Thoracic aorta (tissue), 2 donors: ENCODE results near the gene ETNK2. TPM values are rescaled to one million over a fixed set of nuclear protein-coding genes. Genes with fewer than 3 reads are reported as not detected.
A peak's percentile ranks its signal among the peaks of the same experiment; 100 is the strongest.
"Not testable (repeated sequence)": the region's sequence is repeated elsewhere in the genome, so short reads cannot be mapped to it uniquely, and the experiment has no call there.

Source experiments
- ATAC-seq: fragments of 150-250 bp; one replicate; pipeline ENCODE4 v1.8.0; 2017; ENCODE audit warnings: low read depth; ENCODE audit not compliant: insufficient number of reproducible peaks, low FRiP score
- DNase-seq: peaks from one replicate; pipeline ENCODE4 v3.0.0-alpha.2; 2020; ENCODE audit warnings: low spot score
- H3K27ac ChIP-seq, 2 donors: fragments of 200-600 bp; sonication (generic); 1 replicate in 1 of 2; 2 replicates in 1 of 2; pipeline ENCODE4 v1.5.1; 2016; ENCODE audit warnings: mild to moderate bottlenecking in 2 of 2, moderate library complexity in 2 of 2
- H3K27me3 ChIP-seq: fragments of 200-600 bp; sonication (generic); replicated peaks from 2 replicates; pipeline ENCODE4 v1.6.0; 2016; ENCODE audit warnings: mild to moderate bottlenecking; ENCODE audit not compliant: insufficient read depth
- H3K36me3 ChIP-seq: fragments of 200-600 bp; sonication (generic); one replicate; pipeline ENCODE4 v1.5.1; 2016
- H3K4me1 ChIP-seq, 2 donors: fragments of 200-600 bp; sonication (generic); 1 replicate in 1 of 2; 2 replicates in 1 of 2; pipeline versions ENCODE4 v1.5.1 to v1.6.0; 2016; ENCODE audit warnings: low read depth in 2 of 2, mild to moderate bottlenecking in 1 of 2; ENCODE audit not compliant: control insufficient read depth in 1 of 2
- H3K4me3 ChIP-seq: fragments of 200-600 bp; sonication (generic); 2 replicates; pipeline ENCODE4 v1.5.1; 2016; ENCODE audit warnings: mild to moderate bottlenecking
- H3K9me3 ChIP-seq: fragments of 200-600 bp; sonication (generic); 2 replicates; pipeline ENCODE4 v1.5.1; 2016
- total RNA-seq, 2 donors: library from RNA; depleted of rRNA; stranded (reverse); fragments of >200 nt; gene quantifications; one replicate each; pipeline versions ENCODE4 v1.1.0 to v1.2.3, GENCODE V29; 2016
- TF ChIP-seq, protein P1 (sequence below): fragments of 200-600 bp; sonication (generic); IDR thresholded peaks from one replicate; pipeline ENCODE4 v1.5.1; 2019; ENCODE audit warnings: antibody characterized with exemption

The ETNK2 gene
- total RNA-seq, 2 donors from 2014 or later: 18.0 to 24.5 TPM

- no peak overlapping the region for H3K27ac ChIP-seq
- TF ChIP-seq, protein P1, sequence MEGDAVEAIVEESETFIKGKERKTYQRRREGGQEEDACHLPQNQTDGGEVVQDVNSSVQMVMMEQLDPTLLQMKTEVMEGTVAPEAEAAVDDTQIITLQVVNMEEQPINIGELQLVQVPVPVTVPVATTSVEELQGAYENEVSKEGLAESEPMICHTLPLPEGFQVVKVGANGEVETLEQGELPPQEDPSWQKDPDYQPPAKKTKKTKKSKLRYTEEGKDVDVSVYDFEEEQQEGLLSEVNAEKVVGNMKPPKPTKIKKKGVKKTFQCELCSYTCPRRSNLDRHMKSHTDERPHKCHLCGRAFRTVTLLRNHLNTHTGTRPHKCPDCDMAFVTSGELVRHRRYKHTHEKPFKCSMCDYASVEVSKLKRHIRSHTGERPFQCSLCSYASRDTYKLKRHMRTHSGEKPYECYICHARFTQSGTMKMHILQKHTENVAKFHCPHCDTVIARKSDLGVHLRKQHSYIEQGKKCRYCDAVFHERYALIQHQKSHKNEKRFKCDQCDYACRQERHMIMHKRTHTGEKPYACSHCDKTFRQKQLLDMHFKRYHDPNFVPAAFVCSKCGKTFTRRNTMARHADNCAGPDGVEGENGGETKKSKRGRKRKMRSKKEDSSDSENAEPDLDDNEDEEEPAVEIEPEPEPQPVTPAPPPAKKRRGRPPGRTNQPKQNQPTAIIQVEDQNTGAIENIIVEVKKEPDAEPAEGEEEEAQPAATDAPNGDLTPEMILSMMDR: no peak
- no peak overlapping the region for H3K4me3 ChIP-seq
- H3K27me3 ChIP-seq: no peaks in the 10 kb centered on the region
- no peaks in the 10 kb centered on the region for H3K9me3 ChIP-seq
- H3K36me3 ChIP-seq: no peaks in the 10 kb centered on the region
- no peak for ATAC-seq
- no peak for DNase-seq
- H3K4me1 ChIP-seq: peaks cover 18 to 33% of the 10 kb centered on the region in 2 donors
Measured at GRCh38 chr1:204091787-204092312, 60.0 kb downstream of the ETNK2 start.

DNA sequence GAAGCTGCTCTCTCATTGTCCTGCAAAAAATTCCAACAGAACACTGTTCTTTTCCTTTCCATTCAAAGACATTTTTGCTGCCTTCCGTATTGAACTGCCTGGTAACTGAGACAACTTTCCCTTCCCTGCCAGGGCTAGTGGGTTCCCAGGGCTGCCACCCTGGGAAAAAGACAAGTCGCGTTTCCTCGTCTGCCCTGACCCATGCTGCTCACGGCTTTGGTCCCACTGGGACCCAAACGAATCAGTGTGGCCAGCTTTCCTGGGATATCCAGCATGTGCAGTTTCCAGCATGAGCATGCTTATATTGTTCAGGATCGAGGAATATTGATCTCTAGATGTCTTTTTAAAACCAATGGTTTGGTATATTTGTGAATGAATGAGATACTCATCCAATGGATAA, 60.8 kb downstream of the ETNK2 start:
- no peaks in the 10 kb centered on the region for H3K9me3 ChIP-seq
- H3K36me3 ChIP-seq: no peaks in the 10 kb centered on the region
- peaks cover 18 to 39% of the 10 kb centered on the region in 2 donors for H3K4me1 ChIP-seq
- ATAC-seq (no peak), DNase-seq (no peak)
- TF ChIP-seq, protein P1: no peak
- no peak overlapping the region for H3K4me3 ChIP-seq
- no peak overlapping the region for H3K27ac ChIP-seq
- no peaks in the 10 kb centered on the region for H3K27me3 ChIP-seq

DNA sequence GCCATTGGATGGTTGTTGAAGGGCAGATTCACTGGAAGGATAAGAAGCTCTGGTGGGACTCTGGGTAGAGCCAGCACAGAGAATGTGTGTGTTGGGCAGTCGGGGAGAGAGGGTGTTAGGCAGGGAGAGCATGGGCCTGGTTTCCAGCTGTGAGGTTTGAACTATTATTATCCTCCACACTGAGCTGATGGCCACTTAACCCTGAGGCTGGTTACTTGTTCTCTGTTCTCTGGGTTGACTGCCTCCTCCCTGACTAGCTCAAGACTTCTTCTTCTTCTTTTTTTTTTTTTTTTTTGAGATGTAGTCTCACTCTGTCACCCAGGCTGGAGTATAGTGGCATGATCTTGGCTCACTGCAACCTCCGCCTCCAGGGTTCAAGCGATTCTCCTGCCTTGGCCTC, 61.7 kb downstream of the ETNK2 start:
- H3K9me3 ChIP-seq, H3K27me3 ChIP-seq, H3K36me3 ChIP-seq, H3K4me3 ChIP-seq, ATAC-seq, DNase-seq, H3K27ac ChIP-seq: not testable (repeated sequence)
- peaks cover 18 to 41% of the 10 kb centered on the region in 2 donors for H3K4me1 ChIP-seq

GRCh38 chr1:204089044-204089751, 62.6 kb downstream of the ETNK2 start:
- peaks cover 21 to 50% of the 10 kb centered on the region in 2 donors for H3K4me1 ChIP-seq
- ATAC-seq (no peak), DNase-seq (no peak)
- peak overlapping the region; percentile 7 for H3K4me3 ChIP-seq
- no peaks in the 10 kb centered on the region for H3K27me3 ChIP-seq
- no peaks in the 10 kb centered on the region for H3K9me3 ChIP-seq
- TF ChIP-seq, protein P1: no peak
- H3K27ac ChIP-seq: peak overlapping the region; percentile 55 to 67
- no peaks in the 10 kb centered on the region for H3K36me3 ChIP-seq

DNA sequence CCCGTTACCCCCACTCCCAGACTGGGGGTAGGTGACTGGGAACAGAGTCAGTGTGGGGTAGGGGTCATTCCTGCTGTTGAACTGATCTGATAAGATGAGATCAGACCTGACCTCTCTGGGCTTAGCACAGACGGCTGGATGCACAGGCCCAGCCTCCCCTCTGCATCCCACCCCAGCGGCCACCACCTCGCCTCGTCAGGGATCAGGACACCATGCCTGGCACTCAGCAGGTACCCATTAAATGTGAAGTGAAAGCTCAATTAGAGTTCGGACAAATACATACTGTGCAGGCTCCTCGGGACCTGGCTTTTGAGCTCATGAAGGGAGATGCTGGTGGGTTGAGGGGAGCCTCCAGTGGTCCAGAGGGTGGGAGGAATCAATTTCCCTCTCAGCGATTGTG, 63.2 kb downstream of the ETNK2 start:
- Histone ChIP-seq H3K4me1 (peaks cover 26 to 57% of the 10 kb centered on the region in 2 donors), H3K27ac (peak overlapping the region; percentile 55 to 67), H3K4me3 (peak overlapping the region; percentile 7), H3K9me3 (no peaks in the 10 kb centered on the region), H3K36me3 (no peaks in the 10 kb centered on the region), H3K27me3 (no peaks in the 10 kb centered on the region)
- DNase-seq (no peak), ATAC-seq (no peak)
- TF ChIP-seq, protein P1: no peak
